OCI-LY3 (cell line): ENCODE results near the gene VCAN.

Experiments
- CTCF ChIP-seq: fragments of 200-600, 300-600 bp; sonication (generic); IDR thresholded peaks from 2 replicates; pipeline ENCODE4 v1.5.1; 2014; ENCODE audit warnings: antibody characterized with exemption, low read length, low read depth
- EZH2phosphoT487 ChIP-seq: fragments of 200-600 bp; shearing (Covaris generic); IDR thresholded peaks from 2 replicates; pipeline ENCODE4 v1.6.1; 2018; ENCODE audit warnings: antibody characterized with exemption, mixed run types, low read depth

DNA sequence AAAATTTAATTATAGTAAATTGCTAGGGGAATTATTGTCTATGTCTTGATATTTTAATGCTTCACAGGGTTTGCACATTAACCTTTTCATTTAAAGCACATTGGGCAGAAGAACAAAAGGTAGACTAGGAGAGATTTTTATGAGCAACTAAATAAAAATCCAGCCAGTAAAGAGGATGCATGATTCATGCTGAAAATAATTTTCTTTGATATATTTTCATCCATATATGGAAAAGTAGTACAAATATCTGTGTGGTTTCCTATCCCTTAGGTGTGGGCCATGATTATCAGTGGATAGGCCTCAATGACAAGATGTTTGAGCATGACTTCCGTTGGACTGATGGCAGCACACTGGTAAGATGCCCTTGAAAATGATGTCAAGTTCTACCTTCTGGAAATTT is 83.1 kb downstream of the VCAN start:
- TF ChIP-seq CTCF (no peak), EZH2phosphoT487 (no peak)
